Measurements from ENCODE around the gene TPRA1. TPM values are rescaled to one million over a fixed set of nuclear protein-coding genes. Genes with fewer than 3 reads are reported as not detected.
"Not testable (repeated sequence)": the region's sequence is repeated elsewhere in the genome, so short reads cannot be mapped to it uniquely, and the experiment has no call there.

The TPRA1 gene
- polyA plus RNA-seq, 3 donors: 25.8 to 36.8 (median 33.5) TPM

GRCh38 chr3:127616836-127617605, 26.5 kb upstream of the TPRA1 start:
- DNase-seq (ENCODE audit: low read depth in 3 of 3, low spot score in 2 of 3): no peak

- no peak for DNase-seq (ENCODE audit: low read depth in 3 of 3, low spot score in 2 of 3)
Measured at GRCh38 chr3:127615631-127616305, 25.2 kb upstream of the TPRA1 start.

- DNase-seq (ENCODE audit: low read depth in 3 of 3, low spot score in 2 of 3): no peak
Measured at GRCh38 chr3:127614928-127615589, 24.5 kb upstream of the TPRA1 start.

- no peak for DNase-seq (ENCODE audit: low read depth in 3 of 3, low spot score in 2 of 3)
Measured at GRCh38 chr3:127613406-127613805, 22.9 kb upstream of the TPRA1 start.

GRCh38 chr3:127612966-127613365, 22.4 kb upstream of the TPRA1 start:
- DNase-seq (ENCODE audit: low read depth in 3 of 3, low spot score in 2 of 3): no peak

GRCh38 chr3:127611251-127611650, 20.7 kb upstream of the TPRA1 start:
- DNase-seq (ENCODE audit: low read depth in 3 of 3, low spot score in 2 of 3): no peak

- no peak for DNase-seq (ENCODE audit: low read depth in 3 of 3, low spot score in 2 of 3)
Measured at GRCh38 chr3:127610105-127610504, 19.6 kb upstream of the TPRA1 start.

GRCh38 chr3:127608362-127608718, 17.8 kb upstream of the TPRA1 start:
- no peak for DNase-seq (ENCODE audit: low read depth in 3 of 3, low spot score in 2 of 3)

- DNase-seq (ENCODE audit: low read depth in 3 of 3, low spot score in 2 of 3): no peak
Measured at GRCh38 chr3:127607675-127608361, 17.3 kb upstream of the TPRA1 start.

- DNase-seq (ENCODE audit: low read depth in 3 of 3, low spot score in 2 of 3): no peak
Measured at GRCh38 chr3:127606981-127607595, 16.6 kb upstream of the TPRA1 start.

- DNase-seq (ENCODE audit: low read depth in 3 of 3, low spot score in 2 of 3): no peak
Measured at GRCh38 chr3:127606086-127606805, 15.7 kb upstream of the TPRA1 start.

GRCh38 chr3:127605547-127605946, 15.0 kb upstream of the TPRA1 start:
- not testable (repeated sequence) for DNase-seq (ENCODE audit: low read depth in 3 of 3, low spot score in 2 of 3)

- DNase-seq (ENCODE audit: low read depth in 3 of 3, low spot score in 2 of 3): no peak
Measured at GRCh38 chr3:127604546-127605165, 14.1 kb upstream of the TPRA1 start.

GRCh38 chr3:127604035-127604434, 13.5 kb upstream of the TPRA1 start:
- no peak for DNase-seq (ENCODE audit: low read depth in 3 of 3, low spot score in 2 of 3)

- DNase-seq (ENCODE audit: low read depth in 3 of 3, low spot score in 2 of 3): no peak
Measured at GRCh38 chr3:127600749-127601456, 10.4 kb upstream of the TPRA1 start.

GRCh38 chr3:127598841-127599570, 8.5 kb upstream of the TPRA1 start:
- no peak for DNase-seq (ENCODE audit: low read depth in 3 of 3, low spot score in 2 of 3)

GRCh38 chr3:127597020-127597771, 6.7 kb upstream of the TPRA1 start:
- no peak for DNase-seq (ENCODE audit: low read depth in 3 of 3, low spot score in 2 of 3)

GRCh38 chr3:127595303-127595702, 4.8 kb upstream of the TPRA1 start:
- no peak for DNase-seq (ENCODE audit: low read depth in 3 of 3, low spot score in 2 of 3)
